Thoracic aorta (tissue), 2 donors: ENCODE results near the gene ADA. TPM values are rescaled to one million over a fixed set of nuclear protein-coding genes. Genes with fewer than 3 reads are reported as not detected.

ENCODE experiments used
- ATAC-seq: fragments of 150-250 bp; one replicate; pipeline ENCODE4 v1.8.0; 2017; ENCODE audit warnings: low read depth; ENCODE audit not compliant: insufficient number of reproducible peaks, low FRiP score
- DNase-seq: peaks from one replicate; pipeline ENCODE4 v3.0.0-alpha.2; 2020; ENCODE audit warnings: low spot score
- H3K27ac ChIP-seq, 2 donors: fragments of 200-600 bp; sonication (generic); 1 replicate in 1 of 2; 2 replicates in 1 of 2; pipeline ENCODE4 v1.5.1; 2016; ENCODE audit warnings: mild to moderate bottlenecking in 2 of 2, moderate library complexity in 2 of 2
- H3K27me3 ChIP-seq: fragments of 200-600 bp; sonication (generic); replicated peaks from 2 replicates; pipeline ENCODE4 v1.6.0; 2016; ENCODE audit warnings: mild to moderate bottlenecking; ENCODE audit not compliant: insufficient read depth
- H3K36me3 ChIP-seq: fragments of 200-600 bp; sonication (generic); one replicate; pipeline ENCODE4 v1.5.1; 2016
- H3K4me1 ChIP-seq, 2 donors: fragments of 200-600 bp; sonication (generic); 1 replicate in 1 of 2; 2 replicates in 1 of 2; pipeline versions ENCODE4 v1.5.1 to v1.6.0; 2016; ENCODE audit warnings: low read depth in 2 of 2, mild to moderate bottlenecking in 1 of 2; ENCODE audit not compliant: control insufficient read depth in 1 of 2
- H3K4me3 ChIP-seq: fragments of 200-600 bp; sonication (generic); 2 replicates; pipeline ENCODE4 v1.5.1; 2016; ENCODE audit warnings: mild to moderate bottlenecking
- H3K9me3 ChIP-seq: fragments of 200-600 bp; sonication (generic); 2 replicates; pipeline ENCODE4 v1.5.1; 2016
- total RNA-seq, 2 donors: library from RNA; depleted of rRNA; stranded (reverse); fragments of >200 nt; gene quantifications; one replicate each; pipeline versions ENCODE4 v1.1.0 to v1.2.3, GENCODE V29; 2016
- TF ChIP-seq, protein P1 (sequence below): fragments of 200-600 bp; sonication (generic); IDR thresholded peaks from one replicate; pipeline ENCODE4 v1.5.1; 2019; ENCODE audit warnings: antibody characterized with exemption

ADA gene
- total RNA-seq, 2 donors from 2014 or later: 8.1 to 20.6 TPM

DNA sequence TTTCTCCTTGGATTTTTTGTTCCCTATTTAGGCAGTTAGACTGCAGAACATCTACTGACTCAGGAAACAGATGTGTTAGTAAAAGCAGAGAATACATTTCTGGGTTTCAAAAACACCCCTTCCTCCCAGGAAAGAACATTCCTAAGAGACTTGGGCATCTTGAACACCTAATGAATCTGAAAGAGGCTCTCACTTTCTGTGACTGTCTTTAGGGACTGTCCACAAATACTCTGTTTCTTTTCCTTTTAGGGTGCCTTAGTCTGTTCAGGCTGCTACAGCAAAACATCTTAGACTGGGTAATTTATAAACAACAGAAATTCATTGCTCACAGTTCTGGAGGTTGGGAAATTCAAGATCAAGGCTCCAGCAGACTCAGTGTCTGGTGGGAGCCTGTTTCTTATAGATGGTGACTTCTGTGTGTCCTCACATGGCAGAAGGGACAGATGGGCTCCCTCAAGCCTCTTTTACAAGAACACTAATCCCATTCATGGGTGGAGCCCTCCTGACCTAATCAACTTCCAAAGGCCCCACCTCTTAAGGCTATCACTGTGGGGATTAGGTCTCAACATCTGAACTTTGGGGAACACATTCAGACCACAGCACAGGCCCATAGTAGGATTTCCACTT is 44.3 kb upstream of the ADA start:
- no peak for ATAC-seq
- peaks cover 40 to 71% of the 10 kb centered on the region in 2 donors for H3K4me1 ChIP-seq

DNA sequence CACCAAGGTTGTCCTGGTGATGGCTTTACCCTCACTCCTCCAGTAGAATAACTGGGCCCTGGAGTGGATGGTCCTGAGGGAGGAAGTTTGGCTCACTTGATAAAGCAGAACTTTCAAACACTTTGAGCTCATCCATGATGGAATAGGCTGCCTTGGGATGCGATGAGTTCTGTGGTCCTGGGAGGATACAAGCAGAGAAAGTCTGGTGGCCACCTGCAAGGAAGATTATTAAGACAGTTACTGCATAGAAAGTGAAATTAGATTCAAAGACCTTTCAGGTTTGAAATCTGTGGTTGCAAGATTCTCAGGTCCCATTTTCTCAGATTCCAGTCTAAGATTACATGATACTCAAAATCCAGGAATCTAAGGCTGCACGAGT is 43.8 kb upstream of the ADA start:
- TF ChIP-seq, protein P1, sequence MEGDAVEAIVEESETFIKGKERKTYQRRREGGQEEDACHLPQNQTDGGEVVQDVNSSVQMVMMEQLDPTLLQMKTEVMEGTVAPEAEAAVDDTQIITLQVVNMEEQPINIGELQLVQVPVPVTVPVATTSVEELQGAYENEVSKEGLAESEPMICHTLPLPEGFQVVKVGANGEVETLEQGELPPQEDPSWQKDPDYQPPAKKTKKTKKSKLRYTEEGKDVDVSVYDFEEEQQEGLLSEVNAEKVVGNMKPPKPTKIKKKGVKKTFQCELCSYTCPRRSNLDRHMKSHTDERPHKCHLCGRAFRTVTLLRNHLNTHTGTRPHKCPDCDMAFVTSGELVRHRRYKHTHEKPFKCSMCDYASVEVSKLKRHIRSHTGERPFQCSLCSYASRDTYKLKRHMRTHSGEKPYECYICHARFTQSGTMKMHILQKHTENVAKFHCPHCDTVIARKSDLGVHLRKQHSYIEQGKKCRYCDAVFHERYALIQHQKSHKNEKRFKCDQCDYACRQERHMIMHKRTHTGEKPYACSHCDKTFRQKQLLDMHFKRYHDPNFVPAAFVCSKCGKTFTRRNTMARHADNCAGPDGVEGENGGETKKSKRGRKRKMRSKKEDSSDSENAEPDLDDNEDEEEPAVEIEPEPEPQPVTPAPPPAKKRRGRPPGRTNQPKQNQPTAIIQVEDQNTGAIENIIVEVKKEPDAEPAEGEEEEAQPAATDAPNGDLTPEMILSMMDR: no peak
- no peak for ATAC-seq

More for the DNA sequence above, 44.3 kb upstream of the ADA start:
- Histone ChIP-seq H3K36me3 (no peaks in the 10 kb centered on the region), H3K9me3 (no peaks in the 10 kb centered on the region), H3K4me3 (no peak overlapping the region), H3K27me3 (no peaks in the 10 kb centered on the region), H3K27ac (peak overlapping the region; percentile 92 to 98)
- TF ChIP-seq, protein P1: no peak
- no peak for DNase-seq

DNA sequence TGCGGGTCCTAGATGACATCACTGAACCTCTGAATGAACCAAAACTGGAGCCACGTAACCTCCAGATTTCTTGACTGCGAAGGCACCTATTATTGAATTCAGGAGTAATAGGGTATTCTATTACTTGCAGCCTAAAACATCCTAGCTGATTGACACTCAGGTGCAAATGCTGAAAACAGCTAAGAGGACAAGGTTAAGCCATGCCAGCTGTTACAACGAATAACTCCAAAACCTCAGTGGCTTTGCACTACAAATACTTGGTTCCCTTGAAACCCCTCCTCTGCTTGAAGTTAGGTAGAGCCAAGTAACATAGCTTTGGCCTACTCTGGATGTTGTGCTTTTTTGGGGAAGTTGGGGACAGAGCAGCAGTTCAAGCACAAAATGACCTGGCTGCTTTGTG is 42.7 kb upstream of the ADA start:
- DNase-seq (no peak), ATAC-seq (no peak)
- Histone ChIP-seq H3K27me3 (no peaks in the 10 kb centered on the region), H3K4me1 (peaks cover 40 to 76% of the 10 kb centered on the region in 2 donors), H3K4me3 (no peak overlapping the region), H3K9me3 (no peaks in the 10 kb centered on the region), H3K36me3 (no peaks in the 10 kb centered on the region), H3K27ac (peak overlapping the region; percentile 92 to 98)
- TF ChIP-seq, protein P1: no peak

More for the DNA sequence above, 43.8 kb upstream of the ADA start:
- no peaks in the 10 kb centered on the region for H3K36me3 ChIP-seq
- no peak overlapping the region for H3K4me3 ChIP-seq
- no peaks in the 10 kb centered on the region for H3K9me3 ChIP-seq
- peaks cover 40 to 70% of the 10 kb centered on the region in 2 donors for H3K4me1 ChIP-seq
- peak overlapping the region; percentile 92 to 98 for H3K27ac ChIP-seq
- H3K27me3 ChIP-seq: no peaks in the 10 kb centered on the region
- DNase-seq: no peak

DNA sequence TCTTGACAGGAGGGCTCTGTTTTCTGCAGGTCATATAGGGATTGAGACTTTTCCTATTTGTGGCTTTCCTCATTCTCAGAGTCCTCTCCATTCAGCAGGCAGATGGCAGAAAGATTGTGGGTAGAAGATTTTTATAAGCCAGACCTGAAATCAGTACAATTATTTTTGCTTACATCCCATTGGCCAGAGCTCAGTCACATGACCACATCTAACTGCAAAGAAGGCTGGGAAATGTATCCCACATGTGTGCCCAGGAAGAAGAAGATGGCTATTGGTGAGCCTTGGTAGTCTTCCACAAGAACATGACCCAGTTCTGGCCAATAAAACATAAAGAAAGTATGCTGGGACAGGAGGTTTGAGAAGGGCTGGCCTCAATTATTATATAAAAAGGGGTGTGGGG is 42.1 kb upstream of the ADA start:
- peaks cover 40 to 73% of the 10 kb centered on the region in 2 donors for H3K4me1 ChIP-seq
- no peaks in the 10 kb centered on the region for H3K9me3 ChIP-seq
- TF ChIP-seq, protein P1: no peak
- H3K27ac ChIP-seq: peak overlapping the region; percentile 92 to 98
- H3K27me3 ChIP-seq: no peaks in the 10 kb centered on the region
- ATAC-seq: no peak
- no peak overlapping the region for H3K4me3 ChIP-seq
- no peaks in the 10 kb centered on the region for H3K36me3 ChIP-seq
- no peak for DNase-seq

DNA sequence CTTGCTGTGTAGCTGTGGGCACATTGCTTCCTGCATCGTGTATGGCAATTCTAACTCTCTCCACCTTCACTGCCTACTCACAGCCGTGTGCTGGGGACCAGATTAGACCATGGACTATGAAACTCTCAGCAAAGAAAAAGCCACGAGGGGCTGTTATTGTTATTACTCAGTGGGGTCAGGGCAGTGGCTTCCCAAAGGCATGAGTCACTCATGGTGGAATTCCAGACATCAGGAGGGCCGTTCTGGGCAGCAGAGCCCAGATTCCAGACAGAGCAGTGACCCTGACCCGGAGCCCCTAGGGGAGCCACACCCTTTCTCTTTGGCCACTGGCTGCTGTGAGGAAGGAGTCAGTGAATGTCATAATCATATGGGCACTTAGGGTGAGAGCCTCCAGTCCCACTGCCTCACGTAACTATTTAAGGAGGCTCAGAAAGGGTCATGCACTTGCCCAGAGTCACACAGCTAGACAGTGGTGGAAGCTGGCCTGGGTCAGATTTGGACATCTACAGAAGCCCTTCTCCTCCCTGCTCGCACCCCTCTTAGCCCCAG is 41.5 kb upstream of the ADA start:
- peak; percentile 84 for DNase-seq
- Histone ChIP-seq H3K27ac (peak overlapping the region; percentile 92 to 98), H3K9me3 (no peaks in the 10 kb centered on the region), H3K36me3 (no peaks in the 10 kb centered on the region), H3K4me1 (peaks cover 40 to 69% of the 10 kb centered on the region in 2 donors), H3K4me3 (no peak overlapping the region), H3K27me3 (no peaks in the 10 kb centered on the region)
- TF ChIP-seq, protein P1: no peak
- peak; percentile 91 for ATAC-seq
